Fibroblast of skin of left quadriceps (primary cell): ENCODE data around the gene NOLC1.

ENCODE experiments used
- DNase-seq, 2 experiments: peaks; one replicate each; pipeline ENCODE4 v3.0.0-alpha.2; 2013; ENCODE audit warnings: low read depth in 2 of 2

Gene NOLC1

GRCh38 chr10:102121739-102122372 is 30.3 kb upstream of the NOLC1 start:
- DNase-seq, result peak; percentile 55 to 57

- no peak for DNase-seq
Observed at GRCh38 chr10:102122450-102122849, 29.7 kb upstream of the NOLC1 start.

- no peak for DNase-seq
Observed at GRCh38 chr10:102123223-102123622, 29.0 kb upstream of the NOLC1 start.

GRCh38 chr10:102131286-102132170 is 20.7 kb upstream of the NOLC1 start:
- DNase-seq, result no peak

GRCh38 chr10:102132193-102132562 is 20.0 kb upstream of the NOLC1 start:
- DNase-seq, result no peak

- peak; percentile 98 for DNase-seq
Observed at GRCh38 chr10:102132563-102133372, 19.4 kb upstream of the NOLC1 start, which contains the start of gene PPRC1. Gene PPRC1, plus strand, starts transcription at chr10:102133040. Its CDS starts 29 bp downstream, at chr10:102133069.

- DNase-seq, result no peak
Observed at GRCh38 chr10:102133373-102134195, 18.6 kb upstream of the NOLC1 start.

GRCh38 chr10:102134416-102134815 is 17.8 kb upstream of the NOLC1 start:
- DNase-seq, result no peak

- no peak for DNase-seq
Observed at GRCh38 chr10:102135956-102136526, 16.1 kb upstream of the NOLC1 start.

- DNase-seq, result no peak
Observed at GRCh38 chr10:102139281-102140110, 12.7 kb upstream of the NOLC1 start.

- no peak for DNase-seq
Observed at GRCh38 chr10:102140218-102140617, 12.0 kb upstream of the NOLC1 start.

GRCh38 chr10:102140913-102141540 is 11.2 kb upstream of the NOLC1 start:
- DNase-seq, result no peak

GRCh38 chr10:102141583-102142107 is 10.5 kb upstream of the NOLC1 start:
- no peak for DNase-seq

GRCh38 chr10:102146971-102147428 is 5.2 kb upstream of the NOLC1 start:
- no peak for DNase-seq

GRCh38 chr10:102147561-102147960 is 4.6 kb upstream of the NOLC1 start:
- no peak for DNase-seq

GRCh38 chr10:102148275-102148674 is 3.9 kb upstream of the NOLC1 start:
- DNase-seq, result no peak

GRCh38 chr10:102150970-102151773 is 1.0 kb upstream of the NOLC1 start:
- peak; percentile 18 to 22 for DNase-seq

- no peak for DNase-seq
Observed at GRCh38 chr10:102152545-102152890, 329 bp downstream of the NOLC1 start.
